K562 treated with DMSO at 1 percent for 4 hours (cell line): ENCODE data around the gene TBX18. TPM values are rescaled to one million over a fixed set of nuclear protein-coding genes. Genes with fewer than 3 reads are reported as not detected.

Experiments
- total RNA-seq: library from RNA; unstranded; fragments of 300-600 nt; gene quantifications from 2 replicates; pipeline ENCODE4 v1.2.3, GENCODE V29; 2022; ENCODE audit not compliant: insufficient read depth

TBX18 gene
- 20.2 and 21.3 TPM in 2 replicates for total RNA-seq

GRCh38 chr6:84764332-84765049, at the start of gene TBX18:
Gene TBX18 (minus strand): TSS chr6:84764598. CDS start chr6:84764181, 417 bp downstream.

